Calu3 (cell line): ENCODE results near the gene KRT73. TPM values are rescaled to one million over a fixed set of nuclear protein-coding genes. Genes with fewer than 3 reads are reported as not detected.

Source experiments
- BruUV-seq: library from RNA; stranded (reverse); fragments of 400-500 nt; replicated peaks from 2 replicates; lab custom pipeline; 2021; lab: Mats Ljungman, UMichigan
- CTCF ChIA-PET: fragments of 300-600 bp; sonication (Branson Sonifier 250); formaldehyde crosslinking; loops from one replicate; lab custom pipeline; 2022; ENCODE audit warnings: antibody characterized with exemption; lab: Charles Lee
- DNase-seq: peaks from one replicate; pipeline ENCODE4 v3.0.0; 2022
- H3K27ac Mint-ChIP-seq: one replicate; pipeline ENCODE4 v1.8.0; 2022; ENCODE audit warnings: mixed read lengths; ENCODE audit not compliant: unreplicated experiment
- H3K27me3 Mint-ChIP-seq: one replicate; pipeline ENCODE4 v1.8.0; 2022; ENCODE audit warnings: mixed read lengths; ENCODE audit not compliant: unreplicated experiment
- H3K36me3 Mint-ChIP-seq: one replicate; pipeline ENCODE4 v1.8.0; 2022; ENCODE audit warnings: mild to moderate bottlenecking, moderate library complexity, mixed read lengths; ENCODE audit not compliant: insufficient read depth, unreplicated experiment
- H3K4me1 Mint-ChIP-seq: one replicate; pipeline ENCODE4 v1.8.0; 2022; ENCODE audit warnings: mild to moderate bottlenecking, low read depth, mixed read lengths; ENCODE audit not compliant: unreplicated experiment
- H3K4me3 Mint-ChIP-seq: one replicate; pipeline ENCODE4 v1.8.0; 2022; ENCODE audit warnings: mild to moderate bottlenecking, low read depth, moderate library complexity, mixed read lengths; ENCODE audit not compliant: unreplicated experiment
- H3K9me3 Mint-ChIP-seq: one replicate; pipeline ENCODE4 v1.8.0; 2022; ENCODE audit warnings: low read depth, mixed read lengths; ENCODE audit not compliant: unreplicated experiment
- CTCF ChIP-seq: fragments of 200-600 bp; IDR thresholded peaks from one replicate; pipeline ENCODE4 v1.8.0; 2022; ENCODE audit warnings: antibody characterized with exemption; ENCODE audit not compliant: unreplicated experiment
- intact Hi-C: fragments of 100-400 bp; cut with micrococcal nuclease; formaldehyde crosslinking; loops from one replicate; pipeline ENCODE4 v1.10.0; 2022; ENCODE audit not compliant: unreplicated experiment
- total RNA-seq: library from RNA; stranded (reverse); gene quantifications from 2 replicates; pipeline ENCODE4 v1.2.3, GENCODE V29; 2022

KRT73 gene
- total RNA-seq, 1 experiment from 2014 or later, result not detected

GRCh38 chr12:52601671-52602070, 16.7 kb downstream of the KRT73 start:
- no peaks in the 10 kb centered on the region for H3K4me1 Mint-ChIP-seq
- no peak for DNase-seq
- peaks cover 74% of the 10 kb centered on the region for H3K27me3 Mint-ChIP-seq
- no peak overlapping the region for H3K4me3 Mint-ChIP-seq
- H3K36me3 Mint-ChIP-seq, result no peaks in the 10 kb centered on the region
- CTCF ChIA-PET, result no interaction called here
- H3K9me3 Mint-ChIP-seq, result no peaks in the 10 kb centered on the region
- no TSS peak for BruUV-seq
- intact Hi-C loops, result no loop called here
- TF ChIP-seq CTCF, result no peak
- H3K27ac Mint-ChIP-seq, result no peak overlapping the region

- Mint-ChIP-seq H3K9me3 (no peaks in the 10 kb centered on the region), H3K36me3 (no peaks in the 10 kb centered on the region), H3K27me3 (peaks cover 68% of the 10 kb centered on the region), H3K27ac (no peak within 1 kb of the TSS), H3K4me3 (no peak within 1 kb of the TSS), H3K4me1 (no peaks in the 10 kb centered on the region)
- intact Hi-C loops, result no loop called here
- CTCF ChIA-PET, result no interaction called here
- BruUV-seq, result no TSS peak
- DNase-seq, result no peak
- TF ChIP-seq CTCF, result no peak
These were observed 17.3 kb downstream of the KRT73 start, which contains the start of gene KRT72 for GRCh38 chr12:52600941-52601481. TSS of gene KRT72 (minus strand) at chr12:52601463. CDS start at chr12:52601452, 11 bp downstream.

GRCh38 chr12:52600475-52600874, 17.9 kb downstream of the KRT73 start:
- CTCF ChIA-PET, result no interaction called here
- peaks cover 62% of the 10 kb centered on the region for H3K27me3 Mint-ChIP-seq
- no peak overlapping the region for H3K4me3 Mint-ChIP-seq
- BruUV-seq, result no TSS peak
- H3K9me3 Mint-ChIP-seq, result no peaks in the 10 kb centered on the region
- intact Hi-C loops, result no loop called here
- H3K36me3 Mint-ChIP-seq, result no peaks in the 10 kb centered on the region
- H3K4me1 Mint-ChIP-seq, result no peaks in the 10 kb centered on the region
- DNase-seq, result no peak
- no peak for TF ChIP-seq CTCF
- no peak overlapping the region for H3K27ac Mint-ChIP-seq

- intact Hi-C loops, result no loop called here
- Mint-ChIP-seq H3K4me3 (no peak overlapping the region), H3K9me3 (no peaks in the 10 kb centered on the region), H3K27ac (no peak overlapping the region), H3K36me3 (no peaks in the 10 kb centered on the region), H3K27me3 (peaks cover 58% of the 10 kb centered on the region), H3K4me1 (no peaks in the 10 kb centered on the region)
- no peak for TF ChIP-seq CTCF
- no TSS peak for BruUV-seq
- no peak for DNase-seq
- CTCF ChIA-PET, result no interaction called here
These were observed 18.3 kb downstream of the KRT73 start for GRCh38 chr12:52600071-52600470.
